ENCODE measurements around the gene CD63.

CD63 gene

DNA sequence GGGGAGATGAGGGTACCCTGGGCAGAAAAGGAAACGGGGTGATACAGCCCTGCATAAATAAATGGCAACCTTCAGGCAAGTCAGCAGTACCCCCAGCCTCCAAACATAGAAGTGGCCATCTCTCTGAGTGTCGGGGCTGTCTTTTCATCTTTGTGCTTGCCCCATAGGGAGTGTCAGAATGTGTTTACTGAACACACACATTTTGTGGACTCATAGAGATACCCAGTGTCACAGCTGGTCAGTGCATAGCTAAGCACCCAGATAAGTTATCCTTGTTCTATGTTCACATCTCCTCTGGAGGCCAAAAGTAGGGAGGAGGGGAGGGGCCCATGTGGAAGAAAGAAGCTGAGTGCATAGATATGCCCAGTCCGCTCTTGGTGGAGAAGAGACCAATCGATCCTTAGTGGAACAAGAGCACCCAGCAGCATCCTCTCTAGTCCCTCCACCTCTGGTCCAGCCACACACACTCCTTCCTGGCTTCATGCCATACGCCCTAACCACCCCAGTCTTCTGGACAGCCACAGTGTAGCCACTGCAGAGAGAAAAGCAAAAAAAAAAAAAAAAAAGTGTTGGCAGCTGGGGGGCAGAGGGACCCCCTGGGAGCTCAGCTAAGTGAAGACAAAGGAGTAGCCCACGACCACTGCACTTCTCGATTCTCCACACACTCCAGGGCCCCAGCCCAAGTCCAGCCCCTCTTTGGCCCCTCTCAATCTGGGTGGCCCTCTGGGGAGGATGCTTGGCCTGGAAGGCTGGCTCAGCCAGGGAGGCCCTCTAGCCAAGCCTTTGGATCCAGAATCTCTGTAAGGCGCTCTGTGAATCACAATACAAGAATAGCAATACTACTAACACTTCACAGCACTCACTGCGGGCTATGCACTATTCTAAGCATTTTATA lies 23.7 kb downstream of the CD63 start:
- DNase-seq (ENCODE audit: low read depth): no peak

DNA sequence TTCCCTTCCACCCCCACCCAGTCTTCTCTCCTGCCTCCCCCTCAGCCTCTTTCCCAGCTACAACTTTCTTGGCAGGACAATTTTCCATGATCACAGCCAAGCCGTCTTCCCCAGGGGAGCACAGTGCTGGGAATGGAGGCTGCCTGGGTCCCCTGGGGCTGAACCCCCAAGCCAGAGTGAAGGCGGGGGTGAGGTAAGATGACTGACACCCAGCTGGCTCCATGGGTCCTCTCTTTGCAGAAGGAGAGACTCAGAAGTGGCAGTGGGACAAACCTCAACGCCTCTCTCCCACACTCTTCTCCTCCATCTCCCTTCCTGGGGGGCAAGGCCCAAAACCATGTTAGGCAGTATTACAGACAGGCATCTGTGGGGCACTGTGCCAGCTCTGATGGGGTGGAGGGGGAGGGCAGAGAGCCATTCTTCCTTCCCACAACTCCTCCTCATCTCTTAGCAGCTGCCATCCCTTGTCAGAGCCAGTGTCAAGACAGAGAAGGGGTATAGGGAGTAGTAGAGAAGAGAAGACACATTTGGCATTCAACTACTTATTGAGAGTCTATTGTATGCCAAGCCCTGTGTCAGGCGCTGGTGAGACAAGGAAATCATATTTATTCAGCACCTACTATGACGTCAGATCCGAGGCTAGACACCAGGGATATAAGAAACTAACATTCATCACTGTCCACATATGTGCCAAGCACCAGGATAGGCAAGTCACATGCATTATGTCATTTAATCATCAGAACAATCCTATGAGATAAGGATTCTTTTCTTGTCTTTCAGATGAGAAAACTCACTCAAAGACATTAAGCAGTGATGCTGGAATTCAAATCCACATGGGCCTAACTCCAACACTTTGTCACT lies 24.7 kb downstream of the CD63 start:
- DNase-seq (ENCODE audit: low read depth): no peak

DNA sequence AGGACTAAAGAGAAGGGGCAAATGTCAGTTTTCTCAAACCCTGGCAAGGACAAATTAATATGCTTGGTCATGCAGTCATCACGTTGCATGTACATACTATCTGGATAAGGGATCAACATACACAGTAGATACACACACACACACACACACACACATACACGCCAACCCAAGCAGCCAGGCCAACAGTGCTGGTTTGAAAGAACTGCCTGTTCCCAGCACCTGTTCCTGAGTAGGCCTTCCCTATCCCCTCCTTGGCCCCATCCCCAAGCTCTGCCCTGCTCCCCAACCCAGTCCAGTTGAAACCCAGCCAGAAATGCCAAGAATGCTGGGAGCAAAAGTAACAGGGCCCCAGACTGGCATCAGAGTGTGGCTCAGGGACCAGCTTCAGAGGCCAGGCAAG lies 25.5 kb downstream of the CD63 start:
- no peak for DNase-seq (ENCODE audit: low read depth)

DNA sequence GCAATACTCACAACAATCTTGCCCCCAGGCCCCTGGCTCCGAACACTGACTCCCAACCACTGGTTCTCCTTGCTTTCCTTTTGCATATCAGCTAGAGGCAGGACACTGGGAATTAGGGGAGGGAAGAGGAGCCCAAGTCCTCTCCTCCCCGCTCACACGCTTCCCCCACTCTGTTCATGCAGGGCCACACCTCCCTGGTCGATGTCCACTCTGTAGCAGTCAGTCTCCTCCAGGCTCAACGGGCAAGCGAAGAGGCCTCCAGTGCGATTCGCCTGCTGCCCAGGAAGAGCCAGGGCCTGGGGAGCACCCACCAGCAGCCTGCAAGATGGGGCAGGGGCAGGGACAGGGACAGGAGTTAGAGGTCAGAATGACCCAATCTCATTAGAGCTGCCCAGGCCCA lies 25.9 kb downstream of the CD63 start:
- no peak for DNase-seq (ENCODE audit: low read depth)

- DNase-seq (ENCODE audit: low read depth): no peak
Measured at GRCh38 chr12:55700255-55701018, 28.4 kb downstream of the CD63 start.

DNA sequence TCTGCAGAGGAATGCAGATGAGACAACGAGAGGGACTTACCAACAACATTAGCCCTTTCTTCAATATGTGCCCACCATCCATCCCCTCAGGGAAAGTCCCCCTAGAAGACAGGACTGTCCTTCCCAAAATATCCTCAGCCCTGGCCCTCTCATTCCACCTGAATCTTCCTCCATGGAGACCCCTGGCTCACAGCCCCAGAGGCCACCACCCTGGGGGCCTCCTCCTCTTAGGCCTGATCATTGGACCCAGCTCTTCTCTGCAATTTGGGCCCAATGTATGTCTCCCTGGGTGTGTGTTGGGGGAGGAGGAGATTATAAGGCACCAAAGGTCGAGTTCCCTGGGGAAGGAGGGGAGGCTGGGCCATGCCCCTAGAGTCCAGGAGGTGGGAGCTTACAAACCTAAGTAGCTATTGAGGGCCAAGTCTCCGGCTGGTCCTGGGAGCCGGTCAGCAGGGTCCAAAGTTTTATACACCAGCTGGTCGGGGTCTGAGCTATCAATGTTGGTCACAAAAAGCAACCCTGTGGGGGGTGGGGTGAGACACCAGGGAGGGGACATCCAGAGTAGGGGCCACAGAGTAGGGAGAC lies 29.2 kb downstream of the CD63 start:
- DNase-seq (ENCODE audit: low read depth): no peak

- DNase-seq (ENCODE audit: low read depth): no peak
Measured at GRCh38 chr12:55698965-55699364, 29.8 kb downstream of the CD63 start.

- no peak for DNase-seq (ENCODE audit: low read depth)
Measured at GRCh38 chr12:55698241-55698955, 30.4 kb downstream of the CD63 start.

DNA sequence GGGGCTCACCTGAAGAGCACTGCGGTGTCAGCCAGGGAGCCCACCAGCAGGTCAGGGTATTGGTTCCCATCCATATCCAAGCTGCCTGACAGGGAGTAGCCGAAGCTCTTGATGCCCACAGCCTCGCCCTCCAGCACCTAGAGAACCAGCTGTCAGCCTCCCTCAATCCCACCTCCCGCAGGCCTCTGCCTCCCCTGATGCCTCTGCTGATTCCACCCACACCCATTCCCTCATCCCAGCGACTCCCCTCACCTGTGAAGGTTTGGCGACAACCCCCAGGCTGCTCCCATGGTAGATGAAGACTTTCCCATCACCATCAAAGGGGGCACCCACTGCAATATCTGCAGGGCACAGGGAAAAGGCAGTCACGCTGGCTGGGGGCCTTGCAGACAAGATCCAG lies 31.1 kb downstream of the CD63 start:
- no peak for DNase-seq (ENCODE audit: low read depth)

DNA sequence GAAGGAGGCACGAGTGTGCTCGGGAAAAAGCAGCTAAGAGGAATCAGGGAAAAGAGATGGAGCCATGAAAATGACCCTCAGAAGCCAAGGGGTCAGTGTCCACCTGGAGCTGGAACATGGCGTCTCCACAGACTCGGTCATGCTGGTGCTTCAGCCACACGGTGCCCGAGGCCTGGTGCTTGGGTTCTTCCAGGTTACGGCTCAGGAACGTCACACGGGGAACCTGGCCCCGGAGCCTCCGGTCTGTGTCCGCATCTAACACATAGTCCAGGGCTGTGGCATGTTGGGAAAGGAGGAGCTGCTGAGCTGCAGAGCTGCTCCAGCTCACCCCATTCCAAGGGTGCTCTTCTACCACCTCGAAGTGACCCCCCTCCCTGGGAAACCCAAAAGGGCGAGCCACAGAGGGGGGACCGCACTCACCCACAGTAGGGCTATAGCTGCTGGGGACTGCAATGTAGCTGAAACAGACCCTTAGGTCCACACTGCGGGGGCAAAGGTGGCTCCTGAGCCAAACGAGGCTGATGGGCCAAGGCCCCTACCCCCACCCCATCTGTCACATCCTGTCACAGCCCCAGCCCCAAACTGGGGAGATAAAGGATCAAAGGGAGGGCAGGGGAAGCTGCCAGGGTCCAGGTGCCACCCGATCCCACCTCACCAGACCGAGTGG lies 31.9 kb downstream of the CD63 start:
- DNase-seq (ENCODE audit: low read depth): no peak

DNA sequence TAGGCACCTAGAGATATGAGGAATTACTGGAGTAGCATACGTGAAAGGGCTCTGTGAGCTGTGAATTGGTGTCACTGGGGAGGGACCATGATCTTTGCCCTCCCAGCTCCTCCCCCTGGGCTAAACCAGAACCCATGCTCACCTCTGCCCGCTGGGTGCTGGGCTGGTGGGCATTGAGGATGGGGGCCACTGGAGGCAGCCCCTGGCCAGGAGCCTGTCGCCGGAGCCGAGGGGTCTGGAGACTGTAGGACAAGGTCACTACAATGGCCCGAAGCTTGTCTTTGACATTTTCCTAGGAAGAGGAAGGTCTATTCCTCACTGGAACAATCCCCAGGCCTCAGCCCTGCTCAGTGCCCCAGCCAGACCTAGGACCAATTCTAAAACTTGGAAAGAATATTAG lies 32.7 kb downstream of the CD63 start:
- DNase-seq (ENCODE audit: low read depth): no peak

- DNase-seq (ENCODE audit: low read depth): no peak
Measured at GRCh38 chr12:55695349-55695748, 33.5 kb downstream of the CD63 start.

GRCh38 chr12:55694651-55695050 lies 34.2 kb downstream of the CD63 start:
- DNase-seq (ENCODE audit: low read depth): no peak

DNA sequence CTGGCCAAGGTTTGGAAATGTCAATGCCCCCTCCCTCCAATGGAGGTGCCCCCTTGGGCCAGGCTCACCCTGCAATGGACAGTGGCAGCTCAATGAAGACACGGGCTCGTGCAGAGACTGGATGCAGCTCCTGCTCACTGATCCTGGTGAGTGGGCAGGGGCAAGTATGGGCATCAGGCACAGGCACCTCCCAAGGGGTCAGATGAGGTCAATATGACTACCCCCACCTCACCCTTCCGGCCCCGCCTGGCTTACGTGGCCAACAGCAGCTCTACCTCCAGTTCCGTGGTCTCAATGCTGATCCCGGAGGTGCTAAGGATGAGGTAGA lies 34.7 kb downstream of the CD63 start:
- no peak for DNase-seq (ENCODE audit: low read depth)

DNA sequence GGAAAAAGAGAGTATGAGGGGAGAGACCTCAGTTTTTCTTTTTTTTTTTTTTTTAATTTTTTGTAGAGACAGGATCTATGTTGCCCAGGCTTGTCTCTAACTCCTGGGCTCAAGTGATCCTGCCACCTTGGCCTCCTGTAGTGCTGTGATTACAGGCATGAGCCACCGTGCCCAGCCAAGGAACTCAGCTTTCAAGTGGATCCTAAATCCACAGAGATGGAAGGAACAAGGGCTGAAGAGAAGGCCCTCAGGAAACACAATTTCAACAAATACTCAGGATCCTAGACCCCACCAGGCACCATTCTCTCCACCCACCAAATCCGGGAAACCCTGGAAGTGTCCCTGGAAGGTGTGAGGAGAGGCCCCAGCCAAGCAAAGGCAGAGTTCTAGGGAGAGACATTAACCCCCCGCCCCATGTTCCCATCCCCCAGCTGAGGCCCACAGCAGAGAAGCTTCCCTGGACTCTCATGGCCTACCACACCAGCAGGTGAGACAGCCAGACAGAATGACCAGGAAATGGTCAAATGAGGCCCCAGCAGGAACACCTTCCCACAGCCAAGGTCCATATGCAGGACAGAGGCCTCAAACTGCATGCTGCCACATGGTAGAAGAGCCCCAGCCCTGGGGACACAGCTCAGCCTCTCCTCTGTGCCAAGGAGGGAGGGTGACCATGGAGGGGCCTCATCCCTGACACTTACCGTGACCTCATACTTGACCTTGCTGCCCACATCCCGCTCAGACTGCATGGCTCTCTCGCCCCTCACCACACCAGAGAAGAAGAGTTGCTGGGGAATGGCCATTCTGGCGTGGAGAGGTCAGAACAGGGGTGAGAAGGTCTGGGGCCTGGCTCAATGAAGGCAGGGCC lies 35.3 kb downstream of the CD63 start:
- DNase-seq (ENCODE audit: low read depth): no peak

DNA sequence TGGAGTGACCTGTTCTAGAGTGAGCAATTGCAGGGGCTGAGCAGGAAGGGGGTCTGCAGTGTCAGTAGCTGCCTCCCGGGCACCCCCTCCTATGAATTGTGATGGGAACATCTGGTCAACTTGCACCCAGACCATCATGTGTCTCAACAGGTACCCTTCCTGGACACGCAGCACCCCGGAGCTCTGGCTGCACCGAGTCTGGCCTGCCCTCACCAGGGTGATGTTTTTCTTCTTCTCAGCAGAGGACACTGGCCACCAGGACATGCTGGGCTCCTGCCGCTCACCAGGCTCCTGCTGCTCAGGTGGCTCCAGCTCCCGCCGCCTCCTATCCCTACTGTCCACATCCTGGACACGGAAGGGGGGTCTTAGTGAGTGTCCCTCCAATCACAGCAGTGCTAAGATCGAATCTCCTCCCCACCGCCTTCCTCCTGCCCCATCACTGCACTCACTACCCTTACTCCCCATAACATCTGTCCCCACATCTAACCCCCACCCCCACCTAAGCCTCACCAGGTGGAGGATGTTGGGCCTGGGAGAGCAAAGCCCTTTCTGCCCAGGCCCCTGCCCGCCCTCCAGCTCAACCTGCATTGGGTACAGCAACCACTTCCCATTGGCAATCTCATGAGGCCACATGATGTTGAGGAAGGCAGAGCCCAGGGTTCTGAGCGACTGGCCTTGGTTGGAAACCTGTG lies 36.0 kb downstream of the CD63 start:
- no peak for DNase-seq (ENCODE audit: low read depth)

- no peak for DNase-seq (ENCODE audit: low read depth)
Measured at GRCh38 chr12:55688716-55689655, 39.8 kb downstream of the CD63 start.

- DNase-seq (ENCODE audit: low read depth): no peak
Measured at GRCh38 chr12:55687746-55688145, 41.1 kb downstream of the CD63 start.

Measured in fibroblast of the conjunctiva (primary cell).